ENCODE data around the gene TNFRSF21.

GRCh38 chr6:47250302-47250701, 59.4 kb downstream of the TNFRSF21 start:
- no peak for TF ChIP-seq POLR2A (IDR thresholded peaks at IDR 0.05; ENCODE audit: extremely low read depth, insufficient read length)
- no peak for TF ChIP-seq CTCF (IDR thresholded peaks at IDR 0.05; ENCODE audit: low read depth, low read length)
- no peak for TF ChIP-seq MAX (IDR thresholded peaks at IDR 0.05; ENCODE audit: low read depth, low read length)
- TF ChIP-seq MYC (IDR thresholded peaks at IDR 0.05; ENCODE audit: low read depth, low read length), result no peak

Measured in NB4 (cell line).